Upper lobe of right lung (tissue), 1 donor: Measurements from ENCODE around the gene LONP2. TPM values are rescaled to one million over a fixed set of nuclear protein-coding genes. Genes with fewer than 3 reads are reported as not detected.
A peak's percentile ranks its signal among the peaks of the same experiment; 100 is the strongest.
"Not testable (repeated sequence)": the region's sequence is repeated elsewhere in the genome, so short reads cannot be mapped to it uniquely, and the experiment has no call there.

Experiments
- ATAC-seq: fragments of 200-7000 bp; cut with Tn5 transposase; one replicate; pipeline ENCODE4 v1.9.1; 2020; ENCODE audit warnings: mild to moderate bottlenecking, moderate library complexity
- DNase-seq: peaks from one replicate; pipeline ENCODE4 v3.0.0-alpha.2; 2020
- H3K27ac ChIP-seq: fragments of 200-600 bp; one replicate; pipeline ENCODE4 v1.8.0; 2022
- H3K27me3 ChIP-seq: fragments of 200-600 bp; one replicate; pipeline ENCODE4 v1.8.0; 2022; ENCODE audit warnings: mild to moderate bottlenecking
- H3K36me3 ChIP-seq: fragments of 200-600 bp; one replicate; pipeline ENCODE4 v1.8.0; 2022
- H3K4me1 ChIP-seq: fragments of 200-600 bp; one replicate; pipeline ENCODE4 v1.8.0; 2022
- H3K4me3 ChIP-seq: fragments of 200-600 bp; one replicate; pipeline ENCODE4 v1.8.0; 2022; ENCODE audit warnings: mild to moderate bottlenecking
- H3K9me3 ChIP-seq: fragments of 200-600 bp; one replicate; pipeline ENCODE4 v1.8.0; 2022
- intact Hi-C: fragments of 100-400 bp; cut with DNase I; formaldehyde crosslinking; loops from one replicate; pipeline ENCODE4 v1.11.0; 2022
- total RNA-seq: library from RNA; stranded (reverse); fragmentation: NEBNext Ultra II Directional; extraction: Animal tissue kit (Norgen Biotek cat#: 25700); gene quantifications from one replicate; pipeline ENCODE4 v1.2.1, GENCODE V29; 2021
- TF ChIP-seq, protein P1 (sequence below): fragments of 200-600 bp; IDR thresholded peaks from one replicate; pipeline ENCODE4 v1.8.0; 2022; ENCODE audit warnings: antibody characterized with exemption
- donor health status: DM: no; HTN: yes; CAD: no; lungs with severe emphysema.

LONP2 gene
- total RNA-seq, 1 donor from 2014 or later, result 63.3 TPM

DNA sequence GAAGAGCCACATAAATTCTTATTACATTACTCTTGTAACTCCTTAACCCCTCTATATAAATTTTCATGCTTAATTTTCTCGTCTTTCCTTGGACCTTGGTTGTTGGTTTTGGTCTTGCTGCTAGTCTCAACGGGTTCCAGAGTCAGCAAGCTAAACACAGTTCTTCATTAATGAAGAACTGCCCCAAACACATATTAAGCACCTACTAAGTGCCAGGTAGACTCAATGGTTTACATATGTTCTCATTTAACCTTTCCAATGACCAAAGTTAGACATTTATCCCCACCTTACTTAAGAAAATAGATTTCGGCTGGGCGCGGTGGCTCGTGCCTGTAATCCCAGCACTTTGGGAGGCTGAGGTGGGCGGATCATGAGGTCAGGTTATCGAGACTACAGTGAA is 126.1 kb downstream of the LONP2 start:
- no peak overlapping the region for H3K27ac ChIP-seq
- DNase-seq (no peak), ATAC-seq (no peak)
- H3K4me1 ChIP-seq, result peaks cover 58% of the 10 kb centered on the region
- no peaks in the 10 kb centered on the region for H3K27me3 ChIP-seq
- H3K36me3 ChIP-seq, result no peaks in the 10 kb centered on the region
- TF ChIP-seq, protein P1, sequence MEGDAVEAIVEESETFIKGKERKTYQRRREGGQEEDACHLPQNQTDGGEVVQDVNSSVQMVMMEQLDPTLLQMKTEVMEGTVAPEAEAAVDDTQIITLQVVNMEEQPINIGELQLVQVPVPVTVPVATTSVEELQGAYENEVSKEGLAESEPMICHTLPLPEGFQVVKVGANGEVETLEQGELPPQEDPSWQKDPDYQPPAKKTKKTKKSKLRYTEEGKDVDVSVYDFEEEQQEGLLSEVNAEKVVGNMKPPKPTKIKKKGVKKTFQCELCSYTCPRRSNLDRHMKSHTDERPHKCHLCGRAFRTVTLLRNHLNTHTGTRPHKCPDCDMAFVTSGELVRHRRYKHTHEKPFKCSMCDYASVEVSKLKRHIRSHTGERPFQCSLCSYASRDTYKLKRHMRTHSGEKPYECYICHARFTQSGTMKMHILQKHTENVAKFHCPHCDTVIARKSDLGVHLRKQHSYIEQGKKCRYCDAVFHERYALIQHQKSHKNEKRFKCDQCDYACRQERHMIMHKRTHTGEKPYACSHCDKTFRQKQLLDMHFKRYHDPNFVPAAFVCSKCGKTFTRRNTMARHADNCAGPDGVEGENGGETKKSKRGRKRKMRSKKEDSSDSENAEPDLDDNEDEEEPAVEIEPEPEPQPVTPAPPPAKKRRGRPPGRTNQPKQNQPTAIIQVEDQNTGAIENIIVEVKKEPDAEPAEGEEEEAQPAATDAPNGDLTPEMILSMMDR, result no peak
- no peaks in the 10 kb centered on the region for H3K9me3 ChIP-seq
- intact Hi-C loops, result no loop called here
- no peak overlapping the region for H3K4me3 ChIP-seq

DNA sequence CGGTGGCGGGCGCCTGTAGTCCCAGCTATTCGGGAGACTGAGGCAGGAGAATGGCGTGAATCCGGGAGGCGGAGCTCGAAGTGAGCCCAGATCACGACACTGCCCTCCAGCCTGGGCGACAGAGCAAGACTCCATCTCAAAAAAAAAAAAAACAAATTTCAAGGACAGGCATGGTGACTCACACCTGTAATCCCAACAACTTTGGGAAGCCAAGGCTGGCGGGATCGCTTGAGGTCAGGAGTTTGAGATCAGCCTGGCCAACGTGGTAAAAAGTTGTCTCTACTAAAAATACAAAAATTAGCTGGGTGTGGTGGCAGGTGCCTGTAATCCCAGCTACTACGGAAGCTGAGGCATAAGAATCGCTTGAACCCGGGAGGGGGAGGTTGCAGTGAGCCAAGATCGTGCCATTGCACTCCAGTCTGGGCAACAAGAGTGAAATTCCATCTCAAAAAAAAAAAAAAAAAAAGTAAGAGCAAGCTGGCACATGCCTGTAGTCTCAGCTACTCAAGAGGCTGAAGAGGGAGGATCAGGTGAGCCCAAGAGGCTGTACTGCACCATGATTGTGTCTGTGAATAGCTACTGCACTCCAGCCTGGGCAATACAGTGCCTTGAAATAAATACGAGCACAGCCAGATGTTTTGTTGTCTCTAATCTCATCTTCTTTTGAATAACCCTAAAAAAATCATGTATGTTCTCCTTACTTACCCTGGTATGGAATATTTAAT is 126.7 kb downstream of the LONP2 start:
- peak; percentile 66 for ATAC-seq
- intact Hi-C loops, result not testable (repeated sequence)

DNA sequence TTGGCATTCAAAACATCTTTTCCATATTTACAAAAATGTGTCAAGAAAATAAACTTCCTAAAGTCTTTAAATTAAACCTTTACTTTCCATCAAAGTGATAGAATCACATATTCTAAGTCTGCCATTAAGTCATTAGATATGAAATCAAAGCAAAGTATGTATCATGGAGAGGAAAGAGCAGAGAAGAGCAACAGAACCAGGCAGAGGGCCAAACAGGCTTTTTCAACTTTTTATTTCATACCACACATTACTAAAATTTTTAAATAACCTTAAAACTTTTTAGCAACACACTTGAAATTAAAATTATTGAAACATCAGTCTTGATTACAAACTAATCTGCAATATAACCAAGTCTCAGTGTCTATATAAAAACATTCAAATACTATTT is 127.3 kb downstream of the LONP2 start:
- H3K9me3 ChIP-seq, result no peaks in the 10 kb centered on the region
- TF ChIP-seq, protein P1, result no peak
- peaks cover 62% of the 10 kb centered on the region for H3K4me1 ChIP-seq
- no peaks in the 10 kb centered on the region for H3K27me3 ChIP-seq
- intact Hi-C loops, result no loop called here
- H3K36me3 ChIP-seq, result no peaks in the 10 kb centered on the region
- no peak overlapping the region for H3K4me3 ChIP-seq
- no peak overlapping the region for H3K27ac ChIP-seq
- ATAC-seq, result no peak
- no peak for DNase-seq

More for the DNA sequence above, 126.7 kb downstream of the LONP2 start:
- not testable (repeated sequence) for H3K36me3 ChIP-seq, H3K9me3 ChIP-seq, H3K27me3 ChIP-seq, H3K27ac ChIP-seq, DNase-seq, H3K4me3 ChIP-seq
- H3K4me1 ChIP-seq, result peaks cover 58% of the 10 kb centered on the region

DNA sequence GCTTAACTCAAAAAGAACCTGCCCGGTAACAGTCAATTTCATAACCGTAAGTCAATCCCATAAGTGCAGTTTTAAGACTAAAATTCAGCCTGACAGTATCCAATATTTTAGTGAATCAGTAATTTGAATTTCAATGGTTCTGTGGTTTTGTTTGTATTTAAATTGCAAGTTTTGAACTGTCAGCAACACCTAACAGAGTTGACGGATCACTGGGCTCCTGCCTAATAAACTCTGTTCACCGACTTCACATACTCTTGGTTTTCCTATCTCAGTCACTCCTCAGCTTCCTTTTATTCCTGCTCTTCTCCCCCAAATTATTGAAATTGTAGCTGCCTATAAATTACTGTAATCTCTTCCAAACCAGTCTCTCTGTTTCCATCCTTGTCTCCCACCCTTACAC is 128.6 kb downstream of the LONP2 start:
- TF ChIP-seq, protein P1, result no peak
- no peaks in the 10 kb centered on the region for H3K36me3 ChIP-seq
- intact Hi-C loops, result no loop called here
- H3K27me3 ChIP-seq, result no peaks in the 10 kb centered on the region
- H3K9me3 ChIP-seq, result no peaks in the 10 kb centered on the region
- no peak overlapping the region for H3K27ac ChIP-seq
- H3K4me1 ChIP-seq, result peaks cover 60% of the 10 kb centered on the region
- no peak overlapping the region for H3K4me3 ChIP-seq
- ATAC-seq (no peak), DNase-seq (no peak)

DNA sequence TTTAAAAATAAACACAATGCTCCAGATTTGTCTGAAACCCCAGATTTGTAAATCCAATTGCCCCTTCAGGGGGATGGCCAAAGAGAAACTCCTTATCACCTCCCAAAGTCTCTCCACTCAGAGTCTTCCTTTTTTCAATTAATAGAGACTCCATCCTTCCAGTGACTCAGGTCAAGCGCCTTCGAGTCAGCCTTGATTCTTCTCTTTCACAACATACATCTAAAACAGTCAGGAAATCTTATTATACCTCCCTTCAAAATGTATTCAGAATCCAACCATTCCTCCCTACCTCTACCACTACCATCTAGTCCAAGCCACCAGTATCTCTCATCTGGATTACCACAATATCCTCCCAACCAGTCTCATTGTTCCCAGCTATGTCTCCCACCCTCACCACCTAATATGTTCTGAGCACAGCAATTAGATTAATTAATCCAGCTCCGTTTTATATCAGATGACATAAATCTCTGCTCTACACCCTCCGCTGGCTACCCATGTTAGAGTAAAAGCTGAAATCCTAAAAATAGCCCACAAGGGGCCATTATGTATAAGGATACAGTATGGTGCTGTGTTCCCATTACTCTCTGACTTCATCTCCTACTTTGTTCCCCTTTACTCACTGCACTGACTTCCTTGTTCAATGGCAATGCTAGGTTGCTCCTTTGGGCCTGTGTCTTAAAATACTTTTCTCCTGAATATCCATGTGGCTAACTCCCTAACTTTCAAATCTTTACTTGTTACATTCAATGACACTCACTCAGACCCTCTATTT is 129.3 kb downstream of the LONP2 start:
- Histone ChIP-seq H3K27ac (no peak overlapping the region), H3K4me1 (peaks cover 66% of the 10 kb centered on the region)

DNA sequence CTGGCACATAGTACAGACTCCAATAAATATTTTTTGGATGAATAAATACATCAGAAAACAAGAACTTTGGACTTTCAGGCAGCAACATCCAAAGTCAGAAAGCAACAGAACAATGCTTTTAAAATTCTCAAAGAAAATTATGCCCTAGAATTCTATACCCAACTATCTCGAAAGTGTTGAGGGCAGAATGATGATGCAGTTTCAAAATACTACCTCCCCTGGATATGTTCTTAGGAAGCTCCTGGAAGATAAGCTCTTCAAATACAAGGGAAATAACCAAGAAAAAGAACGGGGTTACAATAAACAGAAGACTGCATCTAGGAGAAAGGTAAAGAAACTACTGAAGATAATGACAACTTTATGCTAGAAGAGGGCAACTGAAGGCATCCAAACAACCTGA is 130.2 kb downstream of the LONP2 start:
- intact Hi-C loops, result no loop called here

More for the DNA sequence above, 129.3 kb downstream of the LONP2 start:
- Histone ChIP-seq H3K4me3 (no peak overlapping the region), H3K9me3 (no peaks in the 10 kb centered on the region), H3K36me3 (no peaks in the 10 kb centered on the region), H3K27me3 (no peaks in the 10 kb centered on the region)
- intact Hi-C loops, result no loop called here
- DNase-seq (no peak), ATAC-seq (peak; percentile 80)
- TF ChIP-seq, protein P1, result no peak

DNA sequence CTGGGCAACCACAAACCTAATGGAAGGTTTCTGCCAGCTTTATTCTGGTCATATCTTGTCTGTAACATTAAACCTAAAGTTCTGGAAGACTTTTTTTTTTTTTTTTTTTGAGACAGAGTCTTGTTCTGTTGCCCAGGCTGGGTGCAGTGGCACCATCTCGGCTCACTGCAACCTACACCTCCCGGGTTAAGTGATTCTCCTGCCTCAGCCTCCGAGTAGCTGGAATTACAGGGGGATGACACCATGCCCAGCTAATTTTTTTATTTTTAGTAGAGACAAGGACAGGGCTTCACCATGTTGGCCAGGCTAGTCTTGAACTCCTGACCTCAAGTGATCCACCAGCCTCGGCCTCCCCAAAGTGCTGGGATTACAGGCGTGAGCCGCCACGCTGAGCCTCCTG is 133.2 kb downstream of the LONP2 start:
- H3K9me3 ChIP-seq, ATAC-seq, intact Hi-C loops, H3K4me3 ChIP-seq, H3K27ac ChIP-seq, DNase-seq, H3K27me3 ChIP-seq, H3K36me3 ChIP-seq: not testable (repeated sequence)
- peaks cover 72% of the 10 kb centered on the region for H3K4me1 ChIP-seq

More for the DNA sequence above, 130.2 kb downstream of the LONP2 start:
- H3K9me3 ChIP-seq, result no peaks in the 10 kb centered on the region
- no peaks in the 10 kb centered on the region for H3K27me3 ChIP-seq
- H3K4me1 ChIP-seq, result peaks cover 74% of the 10 kb centered on the region
- ATAC-seq (no peak), DNase-seq (no peak)
- H3K27ac ChIP-seq, result no peak overlapping the region
- H3K4me3 ChIP-seq, result no peak overlapping the region
- TF ChIP-seq, protein P1, result no peak
- H3K36me3 ChIP-seq, result no peaks in the 10 kb centered on the region
